GM18511 (cell line): Measurements from ENCODE around the gene KHDC4.

Source experiments
- ATAC-seq: cut with Tn5 transposase; IDR thresholded peaks from one replicate; pipeline ENCODE4 v1.9.1; 2021; ENCODE audit warnings: mild to moderate bottlenecking, moderate library complexity; ENCODE audit not compliant: unreplicated experiment

KHDC4 gene

GRCh38 chr1:155934097-155934935 is at the start of gene KHDC4:
Gene KHDC4 (minus strand): TSS chr1:155934413. CDS start chr1:155934373, 40 bp downstream.
- peak; percentile 97 for ATAC-seq

- no peak for ATAC-seq
These were observed 49.2 kb upstream of the KHDC4 start for GRCh38 chr1:155983191-155984024.

GRCh38 chr1:155982106-155982505 is 47.9 kb upstream of the KHDC4 start:
- no peak for ATAC-seq

GRCh38 chr1:155981266-155982088 is 47.3 kb upstream of the KHDC4 start:
- ATAC-seq, result no peak

DNA sequence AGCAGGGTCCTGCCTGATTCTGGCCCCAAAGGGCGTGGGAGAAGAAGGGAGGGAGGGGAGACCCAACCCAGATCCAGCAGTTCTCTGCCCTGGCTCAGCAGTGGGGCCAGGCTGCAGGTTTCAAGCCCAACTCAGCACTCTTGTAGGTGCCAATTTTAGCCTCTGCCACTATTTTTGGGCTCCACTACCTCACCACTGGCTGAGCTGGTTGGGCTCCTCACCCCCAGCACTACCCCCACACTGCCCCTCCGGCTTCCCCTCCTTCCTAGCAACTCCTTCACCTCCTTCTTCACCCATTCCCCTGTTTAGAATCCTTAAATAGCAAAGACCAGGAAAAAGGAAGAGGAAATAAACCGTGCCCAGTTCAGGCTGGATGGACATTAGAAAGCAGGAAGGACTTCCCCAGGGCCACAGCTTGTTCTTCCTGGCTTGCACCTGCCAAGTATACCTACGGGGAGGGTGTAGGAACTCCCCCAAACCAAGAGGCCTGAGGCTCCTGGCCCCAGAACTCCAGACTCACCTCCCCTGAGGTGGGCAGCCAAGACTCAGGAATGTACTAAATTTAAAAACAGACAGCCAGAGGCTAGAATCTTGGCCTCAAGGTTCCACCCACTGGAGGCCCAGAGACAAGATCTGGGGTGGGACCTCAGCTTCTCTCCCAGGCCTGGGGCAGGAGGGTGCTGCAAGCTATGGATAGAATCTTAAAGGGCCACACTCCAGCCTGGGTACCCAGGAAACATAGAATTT is 45.6 kb upstream of the KHDC4 start:
- no peak for ATAC-seq

DNA sequence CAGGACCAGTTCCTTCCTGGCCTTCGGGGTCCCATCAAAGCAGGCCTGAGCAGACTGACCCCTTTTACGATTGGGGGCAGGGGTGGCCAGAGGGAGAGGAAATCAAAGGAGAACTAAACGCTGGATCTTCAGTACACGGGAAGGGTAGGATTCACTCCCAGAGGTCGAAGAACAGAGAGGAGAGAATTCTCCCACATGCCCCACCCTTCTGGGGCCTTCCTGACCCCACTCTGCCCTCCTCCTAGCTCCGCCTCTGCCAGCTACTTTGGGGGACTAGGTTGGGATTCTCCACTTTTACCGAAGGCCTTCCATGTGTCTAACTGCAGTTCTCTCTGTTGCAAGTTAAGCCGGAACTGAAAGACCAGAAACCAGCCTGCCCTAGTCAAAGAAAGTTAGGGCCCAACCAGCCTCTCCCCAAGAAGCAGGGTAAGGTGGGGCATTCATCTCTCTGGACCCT is 44.8 kb upstream of the KHDC4 start:
- no peak for ATAC-seq

DNA sequence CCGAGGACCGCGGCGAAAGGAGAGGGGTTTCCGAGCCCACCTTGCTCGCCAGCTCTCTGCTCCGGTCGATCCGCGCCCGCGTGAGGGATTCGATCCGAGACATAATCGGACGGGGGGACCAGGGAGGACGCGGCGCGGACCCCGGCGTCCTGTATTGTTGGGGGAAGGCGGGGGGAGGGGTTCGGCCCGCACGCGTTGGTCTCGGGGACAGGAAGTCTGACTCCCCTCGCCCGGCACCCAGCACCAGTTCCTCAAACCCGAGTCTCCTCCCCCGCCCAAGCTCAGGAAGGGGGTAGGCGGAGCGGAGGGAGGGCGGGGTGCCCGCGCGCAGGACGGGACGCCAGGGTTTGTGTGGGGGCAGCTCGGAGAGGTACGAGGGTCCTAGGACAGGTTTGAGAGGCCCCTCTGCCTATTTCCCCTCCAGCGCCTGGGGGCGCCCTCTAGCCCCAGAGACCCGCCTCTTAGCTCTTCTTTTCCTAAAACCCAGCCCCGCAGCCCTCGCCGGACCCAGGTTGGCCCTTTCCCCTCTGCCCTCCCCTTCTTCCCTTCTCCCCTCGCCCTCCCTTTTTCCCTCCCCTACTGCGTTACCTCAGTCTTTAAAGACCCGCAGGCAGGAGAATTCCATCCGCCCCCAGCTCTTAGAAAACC is 44.2 kb upstream of the KHDC4 start, which contains the start of gene ARHGEF2:
TSS of gene ARHGEF2 (minus strand) at position 223 of the 648 bp plus-strand sequence. CDS start at position 103, 120 bp downstream.
- peak; percentile 49 for ATAC-seq

DNA sequence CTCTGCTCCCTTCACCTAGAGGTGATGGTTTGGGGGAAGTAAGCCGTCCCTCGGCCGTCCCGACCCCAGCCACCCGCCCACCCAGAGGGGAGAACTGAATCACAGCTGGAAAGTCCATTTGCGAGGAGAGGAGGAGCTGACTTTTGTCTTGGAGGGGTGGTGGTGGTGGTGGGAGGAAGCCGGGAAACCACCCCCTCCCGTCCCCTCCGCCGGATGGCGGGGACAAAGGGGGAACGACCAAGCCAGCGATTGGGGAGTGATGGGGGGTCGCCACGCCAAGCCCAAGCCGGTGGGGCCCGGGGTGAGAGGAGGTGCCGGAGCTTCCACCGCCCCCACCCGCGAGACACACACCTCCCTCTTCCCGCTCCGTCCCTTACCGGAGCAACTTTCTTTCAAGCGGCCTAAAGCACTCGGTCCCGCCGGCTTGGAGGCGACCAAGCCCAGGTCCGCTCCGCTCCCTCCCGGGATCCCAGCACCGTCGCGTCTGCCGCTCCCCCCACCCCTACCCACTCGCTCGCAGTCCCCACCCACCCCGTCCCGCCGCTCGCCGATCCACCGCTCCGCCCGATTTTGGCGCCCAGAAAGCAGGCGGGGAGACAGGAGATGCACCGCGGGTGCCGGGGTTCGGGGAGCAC is 43.6 kb upstream of the KHDC4 start:
- ATAC-seq, result no peak

- ATAC-seq, result no peak
These were observed 42.9 kb upstream of the KHDC4 start for GRCh38 chr1:155976913-155977689.

GRCh38 chr1:155976062-155976912 is 42.1 kb upstream of the KHDC4 start:
- no peak for ATAC-seq

GRCh38 chr1:155975375-155976061 is 41.3 kb upstream of the KHDC4 start:
- no peak for ATAC-seq

DNA sequence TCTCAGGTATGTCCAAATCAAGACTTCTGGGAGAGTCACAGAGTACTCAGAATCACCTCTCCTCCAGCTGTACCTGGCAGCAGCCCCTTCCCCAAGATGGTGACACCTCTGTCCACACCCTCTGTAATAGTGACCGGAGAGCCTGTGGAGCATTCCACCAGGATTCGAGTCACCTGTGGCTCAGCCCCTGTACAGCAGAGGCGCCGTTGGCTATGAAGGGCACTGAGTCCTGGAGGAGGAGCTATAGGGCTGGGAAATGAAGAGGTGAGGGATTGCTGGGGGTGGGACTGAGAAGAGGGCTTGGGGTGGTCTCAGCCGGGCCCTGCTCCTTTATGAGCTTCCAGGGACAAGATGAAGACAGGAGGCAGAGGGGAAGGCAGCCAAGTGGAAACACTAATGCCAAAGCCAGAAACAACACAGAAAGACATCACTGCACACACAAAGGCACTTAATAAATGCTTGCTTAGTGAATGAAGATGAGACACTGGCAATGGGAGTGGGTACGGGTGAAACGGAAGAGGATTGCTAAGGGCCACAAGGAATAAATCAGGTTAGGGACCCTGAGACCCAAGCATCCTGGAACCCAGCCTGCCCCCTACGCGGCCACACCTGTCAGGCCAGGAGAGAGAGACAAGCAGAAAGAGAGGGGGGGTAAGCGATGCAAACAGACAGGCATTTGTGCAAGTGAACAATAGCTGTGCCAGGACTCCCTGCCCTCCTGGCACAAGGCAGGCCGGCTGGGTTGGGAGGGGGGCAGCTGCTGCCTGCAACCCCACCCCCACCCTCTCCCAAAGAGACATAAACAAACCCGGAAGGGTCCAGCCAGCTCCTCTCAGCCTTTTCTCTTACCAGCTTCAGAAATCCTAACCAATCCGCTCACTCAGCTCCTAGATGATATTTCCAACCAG is 40.2 kb upstream of the KHDC4 start:
- ATAC-seq, result no peak

DNA sequence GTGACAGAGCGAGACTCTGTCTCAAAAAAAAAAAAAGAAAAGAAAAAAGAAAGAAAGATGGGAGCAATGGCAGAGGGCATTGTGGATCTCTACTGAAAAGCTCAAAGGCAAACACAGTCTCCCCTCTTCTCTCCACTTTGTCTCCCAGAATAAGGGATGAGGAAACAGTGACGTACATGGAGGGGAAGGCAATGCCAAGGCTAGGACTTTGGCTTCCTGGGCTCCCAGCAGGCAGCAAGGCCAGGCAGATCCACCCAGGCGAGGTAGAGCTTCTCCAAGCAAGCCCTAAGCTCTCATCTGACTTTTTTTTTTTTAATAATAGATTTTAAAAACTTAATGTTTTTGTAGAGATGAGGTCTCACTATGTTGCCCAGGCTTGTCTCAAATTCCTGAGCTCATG is 39.5 kb upstream of the KHDC4 start:
- ATAC-seq, result no peak

GRCh38 chr1:155971910-155972809 is 37.9 kb upstream of the KHDC4 start:
- no peak for ATAC-seq
